CD14-positive monocyte (primary cell): ENCODE measurements around the gene CAPN11. TPM values are rescaled to one million over a fixed set of nuclear protein-coding genes. Genes with fewer than 3 reads are reported as not detected.

ENCODE experiments used
- DNase-seq, 3 donors: peaks; one replicate each; pipeline ENCODE4 v3.0.0-alpha.2; 2011 to 2022
- H2AFZ ChIP-seq: 2 replicates; pipeline ENCODE4 v1.6.0; 2012; ENCODE audit warnings: mild to moderate bottlenecking, low read depth, low read length, inconsistent platforms; ENCODE audit not compliant: insufficient read depth, poor library complexity, severe bottlenecking
- H3K27ac ChIP-seq, 2 donors: 1 replicate in 1 of 2; 2 replicates in 1 of 2; pipeline ENCODE4 v1.5.1; 2012 to 2013; ENCODE audit warnings: low read length in 2 of 2, control low read depth in 1 of 2, inconsistent platforms in 1 of 2, low read depth in 1 of 2, mild to moderate bottlenecking in 1 of 2
- H3K27me3 ChIP-seq, 2 donors: one replicate each; pipeline versions ENCODE4 v1.6.0 to v1.6.1; 2011 to 2013; ENCODE audit warnings: low read length in 2 of 2; ENCODE audit not compliant: control insufficient read depth in 2 of 2, insufficient read depth in 2 of 2
- H3K36me3 ChIP-seq, 2 donors: replicated peaks in 1 of 2; 1 replicate in 1 of 2; 2 replicates in 1 of 2; pipeline versions ENCODE4 v1.5.1 to v1.6.1; 2012 to 2013; ENCODE audit warnings: low read length in 2 of 2, control low read depth in 1 of 2, inconsistent platforms in 1 of 2, mild to moderate bottlenecking in 1 of 2; ENCODE audit not compliant: insufficient read depth in 2 of 2, control insufficient read depth in 1 of 2
- H3K4me1 ChIP-seq, 2 donors: 1 replicate in 1 of 2; 2 replicates in 1 of 2; pipeline versions ENCODE4 v1.5.1 to v1.6.1; 2012 to 2013; ENCODE audit warnings: low read length in 2 of 2, control low read depth in 1 of 2, inconsistent platforms in 1 of 2, mild to moderate bottlenecking in 1 of 2, moderate library complexity in 1 of 2; ENCODE audit not compliant: insufficient read depth in 2 of 2, control insufficient read depth in 1 of 2
- H3K4me2 ChIP-seq: replicated peaks from 2 replicates; pipeline ENCODE3; 2012; ENCODE audit warnings: low read length, moderate library complexity, mild to moderate bottlenecking; ENCODE audit not compliant: poor library complexity, severe bottlenecking; ENCODE audit errors: extremely low read depth
- H3K4me3 ChIP-seq, 3 experiments: fragments of 200-600 bp in 1 of 3; sonication (generic) in 1 of 3; replicated peaks in 1 of 3; 1 replicate in 2 of 3; 2 replicates in 1 of 3; pipeline ENCODE4 v1.5.1; 2011 to 2013; ENCODE audit warnings: low read length in 3 of 3, mild to moderate bottlenecking in 3 of 3, control low read depth in 2 of 3, low read depth in 2 of 3, inconsistent platforms in 1 of 3, moderate library complexity in 1 of 3
- H3K79me2 ChIP-seq: 2 replicates; pipeline ENCODE4 v1.6.0; 2012; ENCODE audit warnings: mild to moderate bottlenecking, control low read depth, inconsistent platforms, low read length, moderate library complexity; ENCODE audit not compliant: insufficient read depth
- H3K9ac ChIP-seq: 2 replicates; pipeline ENCODE4 v1.6.0; 2017; ENCODE audit warnings: low read length, mild to moderate bottlenecking; ENCODE audit not compliant: insufficient read depth, poor library complexity, severe bottlenecking
- H3K9me3 ChIP-seq, 2 donors: replicated peaks in 1 of 2; 1 replicate in 1 of 2; 2 replicates in 1 of 2; pipeline versions ENCODE4 v1.5.1 to v1.6.1; 2012 to 2013; ENCODE audit warnings: low read length in 2 of 2, control low read depth in 1 of 2; ENCODE audit not compliant: control insufficient read depth in 1 of 2, insufficient read depth in 1 of 2
- H4K20me1 ChIP-seq: 2 replicates; pipeline ENCODE4 v1.6.0; 2012; ENCODE audit warnings: mild to moderate bottlenecking, low read length, control low read depth, moderate library complexity; ENCODE audit not compliant: insufficient read depth
- H3K27ac Mint-ChIP-seq, 7 donors: one replicate each; pipeline ENCODE4 v1.8.0; 2020; ENCODE audit warnings: mild to moderate bottlenecking in 7 of 7, mixed read lengths in 7 of 7, moderate library complexity in 6 of 7, inconsistent platforms in 2 of 7
- H3K27me3 Mint-ChIP-seq, 3 donors: one replicate each; pipeline ENCODE4 v1.8.0; 2021 to 2022; ENCODE audit warnings: low read depth in 3 of 3, mild to moderate bottlenecking in 3 of 3, mixed read lengths in 3 of 3, moderate library complexity in 3 of 3, inconsistent platforms in 1 of 3
- H3K36me3 Mint-ChIP-seq, 2 donors: one replicate each; pipeline ENCODE4 v1.8.0; 2020; ENCODE audit warnings: mixed read lengths in 2 of 2, inconsistent platforms in 1 of 2, mild to moderate bottlenecking in 1 of 2
- H3K4me1 Mint-ChIP-seq: one replicate; pipeline ENCODE4 v1.8.0; 2020; ENCODE audit warnings: mild to moderate bottlenecking, mixed read lengths
- H3K4me3 Mint-ChIP-seq, 2 donors: one replicate each; pipeline ENCODE4 v1.8.0; 2020; ENCODE audit warnings: mild to moderate bottlenecking in 2 of 2, mixed read lengths in 2 of 2, moderate library complexity in 1 of 2
- H3K9me3 Mint-ChIP-seq, 7 donors: one replicate each; pipeline ENCODE4 v1.8.0; 2020 to 2022; ENCODE audit warnings: mixed read lengths in 7 of 7, mild to moderate bottlenecking in 6 of 7, moderate library complexity in 6 of 7, inconsistent platforms in 2 of 7
- CTCF ChIP-seq: fragments of 200-600 bp; IDR thresholded peaks from one replicate; pipeline ENCODE4 v1.8.0; 2022; ENCODE audit warnings: antibody characterized with exemption, mild to moderate bottlenecking
- WGBS: methylation state at CpG from one replicate; pipeline ENCODE4 v1.1.5; 2013; ENCODE audit warnings: missing lambda C conversion rate; ENCODE audit not compliant: insufficient coverage; 5-methylcytosine and 5-hydroxymethylcytosine counted together
- intact Hi-C, 2 donors: fragments of 100-400 bp; cut with micrococcal nuclease; formaldehyde crosslinking; loops; one replicate each; pipeline versions ENCODE4 v1.15.0 to v1.15.1; 2023
- polyA plus RNA-seq, 3 donors: library from polyadenylated mRNA; depleted of rRNA in 1 of 3; unstranded in 2 of 3; stranded (reverse) in 1 of 3; fragments of 300-500 nt in 2 of 3; fragments of >200 nt in 1 of 3; fragmentation: Illumina TruSeq in 2 of 3; gene quantifications; 1 replicate in 2 of 3; 2 replicates in 1 of 3; pipeline ENCODE4 v1.2.3, GENCODE V29; 2012 to 2021

Gene CAPN11
- polyA plus RNA-seq, 3 donors: 0.11 TPM; not detected in 2

- Mint-ChIP-seq H3K4me3 (no peak overlapping the region), H3K9me3 (no peaks in the 10 kb centered on the region), H3K36me3 (no peaks in the 10 kb centered on the region), H3K4me1 (no peaks in the 10 kb centered on the region), H3K27ac (no peak overlapping the region), H3K27me3 (peaks cover 0 to 4% (median 3%) of the 10 kb centered on the region in 3 donors)
- Histone ChIP-seq H3K27ac (no peak overlapping the region), H3K79me2 (no peaks in the 10 kb centered on the region), H3K9me3 (no peaks in the 10 kb centered on the region), H2AFZ (no peak overlapping the region), H3K36me3 (no peaks in the 10 kb centered on the region), H3K27me3 (no peaks in the 10 kb centered on the region), H3K9ac (no peak overlapping the region), H3K4me1 (no peaks in the 10 kb centered on the region), H3K4me2 (no peak overlapping the region), H3K4me3 (no peak overlapping the region), H4K20me1 (no peaks in the 10 kb centered on the region)
- WGBS: 95% methylated on average over 3 of the region's 3 CpGs
- intact Hi-C loops: no loop called here
- no peak for TF ChIP-seq CTCF
- no peak for DNase-seq
These were observed 42.6 kb downstream of the CAPN11 start for GRCh38 chr6:44201200-44201599.

- Histone ChIP-seq H3K36me3 (no peaks in the 10 kb centered on the region), H3K27ac (no peak overlapping the region), H2AFZ (no peak overlapping the region), H3K4me2 (no peak overlapping the region), H3K79me2 (no peaks in the 10 kb centered on the region), H3K4me1 (no peaks in the 10 kb centered on the region), H3K9ac (no peak overlapping the region), H3K9me3 (no peaks in the 10 kb centered on the region), H3K27me3 (no peaks in the 10 kb centered on the region), H4K20me1 (no peaks in the 10 kb centered on the region), H3K4me3 (no peak overlapping the region)
- Mint-ChIP-seq H3K36me3 (no peaks in the 10 kb centered on the region), H3K27me3 (peaks cover 0 to 4% (median 3%) of the 10 kb centered on the region in 3 donors), H3K4me3 (no peak overlapping the region), H3K9me3 (no peaks in the 10 kb centered on the region), H3K27ac (no peak overlapping the region), H3K4me1 (no peaks in the 10 kb centered on the region)
- TF ChIP-seq CTCF: no peak
- no peak for DNase-seq
- WGBS: 84% methylated on average over 8 of the region's 11 CpGs
- intact Hi-C loops: no loop called here
These were observed 43.2 kb downstream of the CAPN11 start for GRCh38 chr6:44201638-44202303.
